Endothelial cell of umbilical vein (primary cell): ENCODE results near the gene THSD7A. TPM values are rescaled to one million over a fixed set of nuclear protein-coding genes. Genes with fewer than 3 reads are reported as not detected.

Experiments
- BruUV-seq: library from RNA; stranded (reverse); fragments of 400-500 nt; replicated peaks from 2 replicates; lab custom pipeline; 2021; lab: Mats Ljungman, UMichigan
- CTCF ChIA-PET: fragments of 300-600, 350-600 bp; sonication (Branson Sonifier 250); formaldehyde crosslinking; loops from one replicate; lab custom pipeline; 2021; ENCODE audit warnings: antibody characterized with exemption, inconsistent platforms; lab: Charles Lee
- POLR2A ChIA-PET: fragments of 300-600, 350-600 bp; sonication (Branson Sonifier 250); formaldehyde crosslinking; loops from one replicate; lab custom pipeline; 2021; ENCODE audit warnings: antibody characterized with exemption, inconsistent platforms; lab: Charles Lee
- DNase-seq: peaks from one replicate; pipeline ENCODE4 v3.0.0-alpha.2; 2011; ENCODE audit warnings: low read depth, low spot score
- FAIRE-seq: peaks from 2 replicates; lab custom pipeline; 2011; peaks lifted over from hg19 to GRCh38; lab: Jason Lieb, UNC
- H2AFZ ChIP-seq: 2 replicates; pipeline ENCODE4 v1.6.0; 2012; ENCODE audit warnings: low read depth, low read length, control low read depth, inconsistent platforms
- H3K27ac ChIP-seq: 2 replicates; pipeline ENCODE4 v1.5.1; 2011; ENCODE audit warnings: low read depth, mild to moderate bottlenecking, control low read depth, low read length, moderate library complexity; ENCODE audit not compliant: insufficient read depth
- H3K27me3 ChIP-seq, 2 experiments: 2 replicates each; pipeline versions ENCODE4 v1.6.0 to v1.6.1; 2011; ENCODE audit warnings: low read length in 2 of 2, mixed read lengths in 1 of 2; ENCODE audit not compliant: control insufficient read depth in 2 of 2, insufficient read depth in 2 of 2
- H3K36me3 ChIP-seq, 2 experiments: 2 replicates in 1 of 2; 3 replicates in 1 of 2; pipeline ENCODE4 v1.5.1; 2011; ENCODE audit warnings: low read length in 2 of 2, mild to moderate bottlenecking in 1 of 2, moderate library complexity in 1 of 2; ENCODE audit not compliant: control insufficient read depth in 2 of 2, insufficient read depth in 2 of 2; ENCODE audit errors: extremely low read depth in 1 of 2
- H3K4me1 ChIP-seq: 3 replicates; pipeline ENCODE4 v1.5.1; 2011; ENCODE audit warnings: mild to moderate bottlenecking, low read length; ENCODE audit not compliant: control insufficient read depth, insufficient read depth; ENCODE audit errors: extremely low read depth
- H3K4me2 ChIP-seq: 2 replicates; pipeline ENCODE4 v1.6.1; 2011; ENCODE audit warnings: low read length, control low read depth, mixed read lengths; ENCODE audit not compliant: insufficient read depth
- H3K4me3 ChIP-seq, 3 experiments: fragments of 200-600 bp in 1 of 3; sonication (generic), shearing (Covaris generic) in 1 of 3; replicated peaks in 1 of 3; 2 replicates each; pipeline ENCODE4 v1.5.1; 2011 to 2016; ENCODE audit warnings: control low read depth in 3 of 3, low read length in 3 of 3, mild to moderate bottlenecking in 2 of 3, inconsistent platforms in 1 of 3, low read depth in 1 of 3, moderate library complexity in 1 of 3; ENCODE audit not compliant: insufficient read depth in 1 of 3
- H3K79me2 ChIP-seq: 2 replicates; pipeline ENCODE4 v1.6.0; 2012; ENCODE audit warnings: low read length, inconsistent platforms; ENCODE audit not compliant: control insufficient read depth, insufficient read depth
- H3K9ac ChIP-seq: replicated peaks from 2 replicates; pipeline ENCODE3; 2011; ENCODE audit warnings: low read length, control low read depth; ENCODE audit not compliant: insufficient read depth; ENCODE audit errors: extremely low read depth
- H3K9me1 ChIP-seq: replicated peaks from 3 replicates; pipeline ENCODE4 v1.6.0; 2011; ENCODE audit warnings: mild to moderate bottlenecking, low read length; ENCODE audit not compliant: control insufficient read depth, insufficient read depth; ENCODE audit errors: extremely low read depth
- H3K9me3 ChIP-seq: replicated peaks from 2 replicates; pipeline ENCODE4 v1.5.1; 2012; ENCODE audit warnings: low read length, inconsistent platforms; ENCODE audit not compliant: control insufficient read depth, insufficient read depth
- H4K20me1 ChIP-seq: replicated peaks from 2 replicates; pipeline ENCODE3; 2011; ENCODE audit warnings: mild to moderate bottlenecking, low read length; ENCODE audit not compliant: control insufficient read depth, insufficient read depth; ENCODE audit errors: extremely low read depth
- EZH2 ChIP-seq: IDR thresholded peaks from 2 replicates; pipeline ENCODE4 v1.6.1; 2012; ENCODE audit warnings: borderline replicate concordance, low read depth, mild to moderate bottlenecking, moderate library complexity, low read length, inconsistent platforms; ENCODE audit not compliant: severe bottlenecking
- FOS ChIP-seq: IDR thresholded peaks from 2 replicates; pipeline ENCODE4 v1.6.1; 2011; ENCODE audit warnings: mild to moderate bottlenecking, low read length, moderate library complexity, borderline replicate concordance; ENCODE audit not compliant: insufficient read depth
- GATA2 ChIP-seq: IDR thresholded peaks from 2 replicates; pipeline ENCODE4 v1.7.0; 2011; ENCODE audit warnings: low read depth, mild to moderate bottlenecking, moderate library complexity, mixed read lengths, low read length; ENCODE audit not compliant: insufficient read length, insufficient read depth
- JUN ChIP-seq: IDR thresholded peaks from 2 replicates; pipeline ENCODE4 v1.6.1; 2011; ENCODE audit warnings: borderline replicate concordance, low read depth; ENCODE audit not compliant: insufficient read length, insufficient read depth
- MYC ChIP-seq: IDR thresholded peaks from one replicate; pipeline ENCODE4 v1.6.1; 2011; ENCODE audit warnings: mild to moderate bottlenecking, low read depth, low read length
- POLR2A ChIP-seq: IDR thresholded peaks from 2 replicates; pipeline ENCODE4 v1.6.1; 2012; ENCODE audit warnings: low read depth, mild to moderate bottlenecking, control low read depth, low read length
- POLR2AphosphoS5 ChIP-seq: IDR thresholded peaks from 2 replicates; pipeline ENCODE4 v1.6.1; 2012; ENCODE audit warnings: low read depth, mild to moderate bottlenecking, control low read depth, low read length, moderate library complexity; ENCODE audit not compliant: insufficient read depth
- dilution Hi-C: fragments of 300-500 bp; cut with MboI; formaldehyde crosslinking; loops from one replicate; pipeline ENCODE4 v1.15.0; 2019; ENCODE audit warnings: low sequenced_read_pairs; ENCODE audit not compliant: extremely low pct_ligation_motif_present
- intact Hi-C: fragments of 100-400 bp; cut with micrococcal nuclease; formaldehyde crosslinking; loops from one replicate; pipeline ENCODE4 v1.10.0; 2022
- polyA plus RNA-seq, 4 experiments: library from polyadenylated mRNA; depleted of rRNA in 3 of 4; stranded (reverse) in 3 of 4; unstranded in 1 of 4; fragments of >200 nt; gene quantifications; 2 replicates each; pipeline versions ENCODE4 v1.2.1 to v1.2.3, GENCODE V29; 2011 to 2012; ENCODE audit warnings: missing spikeins in 1 of 4
- total RNA-seq: library from RNA; stranded (reverse); gene quantifications from 2 replicates; pipeline ENCODE4 v1.2.3, GENCODE V29; 2021
- TF ChIP-seq, protein P1 (sequence below): IDR thresholded peaks from 2 replicates; pipeline ENCODE4 v1.6.1; 2011; ENCODE audit not compliant: insufficient read depth, insufficient read length
- TF ChIP-seq, protein P2 (sequence below), 2 donors: IDR thresholded peaks; 1 replicate in 1 of 2; 2 replicates in 1 of 2; pipeline ENCODE4 v1.5.1; 2011; ENCODE audit warnings: low read length in 2 of 2, mild to moderate bottlenecking in 2 of 2, moderate library complexity in 2 of 2, control low read depth in 1 of 2, inconsistent platforms in 1 of 2, low read depth in 1 of 2; ENCODE audit not compliant: insufficient read depth in 1 of 2; ENCODE audit errors: extremely low read depth in 1 of 2

THSD7A gene
- total and polyA plus RNA-seq, 2 donors (not counting 3 experiments of a cell fraction or from before 2014, with no cell fraction given): 3.3 to 12.7 TPM

DNA sequence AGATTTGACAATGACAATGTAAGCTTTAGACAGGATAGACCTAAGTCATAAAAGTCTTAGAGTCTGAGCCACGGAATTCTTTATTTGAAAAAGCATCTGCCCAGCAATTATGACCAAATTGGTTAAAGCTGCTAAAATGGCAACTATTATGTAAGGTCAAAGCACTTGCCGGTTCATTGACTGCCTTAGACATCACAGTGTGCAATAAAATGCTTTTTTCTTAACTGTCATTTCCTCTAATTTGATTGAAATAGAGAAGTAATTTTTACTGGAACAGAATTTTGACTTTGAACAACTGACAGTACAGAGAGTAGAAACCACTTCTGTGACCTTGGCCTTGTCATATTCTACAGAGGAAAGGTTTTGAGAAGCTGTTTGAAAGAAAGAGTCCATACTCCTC, 142.9 kb downstream of the THSD7A start:
- Histone ChIP-seq H3K27ac (no peak overlapping the region), H3K79me2 (no peaks in the 10 kb centered on the region), H2AFZ (no peak overlapping the region), H3K9me1 (no peaks in the 10 kb centered on the region), H3K9me3 (no peaks in the 10 kb centered on the region), H3K4me2 (no peak overlapping the region), H3K9ac (no peak overlapping the region), H3K27me3 (no peaks in the 10 kb centered on the region), H3K4me1 (no peaks in the 10 kb centered on the region), H3K36me3 (no peaks in the 10 kb centered on the region), H4K20me1 (no peaks in the 10 kb centered on the region), H3K4me3 (no peak overlapping the region)
- CTCF ChIA-PET: interaction anchor here (0.7 to 1.5 kb wide), 3 partner anchors 10 to 61 kb away, joined by 3 to 4 read pairs (median 4); no protein-coding TSS in a partner anchor
- no TSS peak for BruUV-seq
- DNase-seq (no peak), FAIRE-seq (no peak)
- TF ChIP-seq EZH2: no peak
- no peak for TF ChIP-seq POLR2AphosphoS5
- no peak for TF ChIP-seq GATA2
- TF ChIP-seq JUN: no peak
- TF ChIP-seq FOS: no peak
- TF ChIP-seq, protein P1, sequence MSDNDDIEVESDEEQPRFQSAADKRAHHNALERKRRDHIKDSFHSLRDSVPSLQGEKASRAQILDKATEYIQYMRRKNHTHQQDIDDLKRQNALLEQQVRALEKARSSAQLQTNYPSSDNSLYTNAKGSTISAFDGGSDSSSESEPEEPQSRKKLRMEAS: no peak
- no peak for TF ChIP-seq MYC
- TF ChIP-seq, protein P2, sequence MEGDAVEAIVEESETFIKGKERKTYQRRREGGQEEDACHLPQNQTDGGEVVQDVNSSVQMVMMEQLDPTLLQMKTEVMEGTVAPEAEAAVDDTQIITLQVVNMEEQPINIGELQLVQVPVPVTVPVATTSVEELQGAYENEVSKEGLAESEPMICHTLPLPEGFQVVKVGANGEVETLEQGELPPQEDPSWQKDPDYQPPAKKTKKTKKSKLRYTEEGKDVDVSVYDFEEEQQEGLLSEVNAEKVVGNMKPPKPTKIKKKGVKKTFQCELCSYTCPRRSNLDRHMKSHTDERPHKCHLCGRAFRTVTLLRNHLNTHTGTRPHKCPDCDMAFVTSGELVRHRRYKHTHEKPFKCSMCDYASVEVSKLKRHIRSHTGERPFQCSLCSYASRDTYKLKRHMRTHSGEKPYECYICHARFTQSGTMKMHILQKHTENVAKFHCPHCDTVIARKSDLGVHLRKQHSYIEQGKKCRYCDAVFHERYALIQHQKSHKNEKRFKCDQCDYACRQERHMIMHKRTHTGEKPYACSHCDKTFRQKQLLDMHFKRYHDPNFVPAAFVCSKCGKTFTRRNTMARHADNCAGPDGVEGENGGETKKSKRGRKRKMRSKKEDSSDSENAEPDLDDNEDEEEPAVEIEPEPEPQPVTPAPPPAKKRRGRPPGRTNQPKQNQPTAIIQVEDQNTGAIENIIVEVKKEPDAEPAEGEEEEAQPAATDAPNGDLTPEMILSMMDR (IDR thresholded peaks at IDR 0.05; ENCODE audit: extremely low read depth in 1 of 2, insufficient read depth in 1 of 2, low read depth in 1 of 2, low read length in 2 of 2): no peak
- TF ChIP-seq POLR2A: no peak
- intact Hi-C loops: no loop called here
- POLR2A ChIA-PET: no interaction called here
- dilution Hi-C loops: no loop called here
